ENCODE data around the gene FLNB. TPM values are rescaled to one million over a fixed set of nuclear protein-coding genes. Genes with fewer than 3 reads are reported as not detected.

FLNB gene
- total and polyA plus RNA-seq, 2 of the 4 experiments (the other 2 are of a cell fraction) = 78.0 to 136 TPM

GRCh38 chr3:58079773-58080172 is 71.6 kb downstream of the FLNB start:
- Histone ChIP-seq H3K4me3 (ENCODE audit: insufficient read depth, low read depth, low read length) (no peak overlapping the region), H4K20me1 (ENCODE audit: insufficient read depth, low read length) (peaks cover 29% of the 10 kb centered on the region; the same call in 1 of the 2 replicates), H3K27me3 (ENCODE audit: control insufficient read depth, insufficient read depth, low read length) (no peaks in the 10 kb centered on the region), H4K5ac (ENCODE audit: low read depth, low read length) (0 out of 2 replicates have a peak overlapping the region, but pooled peaks have one; percentile 20), H2AFZ (replicated peaks; ENCODE audit: low read length, poor library complexity) (no peak overlapping the region), H3K4me1 (ENCODE audit: control insufficient read depth, insufficient read depth, low read length) (peaks cover 7% of the 10 kb centered on the region), H4K91ac (ENCODE audit: insufficient read depth, low read depth, low read length) (no peak overlapping the region), H3K18ac (ENCODE audit: low read depth, low read length) (no peak overlapping the region), H3K4me2 (ENCODE audit: low read depth, low read length) (no peak overlapping the region), H3K9me1 (ENCODE audit: insufficient read depth, low read length) (peaks cover 36% of the 10 kb centered on the region), H2BK5ac (ENCODE audit: low read depth, low read length, poor library complexity, severe bottlenecking) (no peak overlapping the region), H3K9me3 (ENCODE audit: control insufficient read depth, insufficient read depth, low read length) (no peaks in the 10 kb centered on the region), H3K23ac (ENCODE audit: low read depth, low read length) (no peak overlapping the region), H2BK120ac (ENCODE audit: low read depth, low read length) (no peak overlapping the region), H3K36me3 (ENCODE audit: control insufficient read depth, insufficient read depth, low read length) (peaks cover 28% of the 10 kb centered on the region), H2AK9ac (replicated peaks; ENCODE audit: low read depth, low read length, poor library complexity) (no peak overlapping the region), H3K79me1 (ENCODE audit: low read depth in 1 of 2, low read length in 2 of 2) (peaks cover 42 to 77% of the 10 kb centered on the region in 2 experiments), H2AK5ac (ENCODE audit: low read depth, low read length) (no peak overlapping the region), H3K4ac (ENCODE audit: low read depth, low read length) (no peak overlapping the region), H3K14ac (replicated peaks; ENCODE audit: low read depth, low read length) (no peak overlapping the region), H3K56ac (ENCODE audit: extremely low read depth, insufficient read depth, low read length) (no peak overlapping the region), H3K9ac (ENCODE audit: low read depth, low read length) (no peak overlapping the region), H2BK20ac (ENCODE audit: low read depth, low read length) (no peak overlapping the region), H4K8ac (ENCODE audit: low read depth in 2 of 2, low read length in 2 of 2) (no peak overlapping the region), H3K27ac (ENCODE audit: insufficient read depth, low read length) (no peak overlapping the region), H2BK15ac (ENCODE audit: low read depth, low read length) (no peak overlapping the region)
- no peak for TF ChIP-seq MAFK (IDR thresholded peaks at IDR 0.05; ENCODE audit: low read depth, low read length)
- TF ChIP-seq, protein P1, sequence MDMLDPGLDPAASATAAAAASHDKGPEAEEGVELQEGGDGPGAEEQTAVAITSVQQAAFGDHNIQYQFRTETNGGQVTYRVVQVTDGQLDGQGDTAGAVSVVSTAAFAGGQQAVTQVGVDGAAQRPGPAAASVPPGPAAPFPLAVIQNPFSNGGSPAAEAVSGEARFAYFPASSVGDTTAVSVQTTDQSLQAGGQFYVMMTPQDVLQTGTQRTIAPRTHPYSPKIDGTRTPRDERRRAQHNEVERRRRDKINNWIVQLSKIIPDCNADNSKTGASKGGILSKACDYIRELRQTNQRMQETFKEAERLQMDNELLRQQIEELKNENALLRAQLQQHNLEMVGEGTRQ (IDR thresholded peaks at IDR 0.05; ENCODE audit: low read depth, low read length) = no peak
- TF ChIP-seq POLR2A (IDR thresholded peaks at IDR 0.05; ENCODE audit: low read depth, low read length) = no peak
- no peak for TF ChIP-seq MAZ (IDR thresholded peaks at IDR 0.05; ENCODE audit: borderline replicate concordance, low read depth, low read length)
- TF ChIP-seq, protein P2, sequence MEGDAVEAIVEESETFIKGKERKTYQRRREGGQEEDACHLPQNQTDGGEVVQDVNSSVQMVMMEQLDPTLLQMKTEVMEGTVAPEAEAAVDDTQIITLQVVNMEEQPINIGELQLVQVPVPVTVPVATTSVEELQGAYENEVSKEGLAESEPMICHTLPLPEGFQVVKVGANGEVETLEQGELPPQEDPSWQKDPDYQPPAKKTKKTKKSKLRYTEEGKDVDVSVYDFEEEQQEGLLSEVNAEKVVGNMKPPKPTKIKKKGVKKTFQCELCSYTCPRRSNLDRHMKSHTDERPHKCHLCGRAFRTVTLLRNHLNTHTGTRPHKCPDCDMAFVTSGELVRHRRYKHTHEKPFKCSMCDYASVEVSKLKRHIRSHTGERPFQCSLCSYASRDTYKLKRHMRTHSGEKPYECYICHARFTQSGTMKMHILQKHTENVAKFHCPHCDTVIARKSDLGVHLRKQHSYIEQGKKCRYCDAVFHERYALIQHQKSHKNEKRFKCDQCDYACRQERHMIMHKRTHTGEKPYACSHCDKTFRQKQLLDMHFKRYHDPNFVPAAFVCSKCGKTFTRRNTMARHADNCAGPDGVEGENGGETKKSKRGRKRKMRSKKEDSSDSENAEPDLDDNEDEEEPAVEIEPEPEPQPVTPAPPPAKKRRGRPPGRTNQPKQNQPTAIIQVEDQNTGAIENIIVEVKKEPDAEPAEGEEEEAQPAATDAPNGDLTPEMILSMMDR (conservative IDR thresholded peaks at IDR 0.05; ENCODE audit: low read depth, low read length) = no peak
- TF ChIP-seq CEBPB (IDR thresholded peaks at IDR 0.05; ENCODE audit: low read depth, low read length) = no peak
- TF ChIP-seq MXI1 (IDR thresholded peaks at IDR 0.05; ENCODE audit: borderline replicate concordance, low read depth, low read length) = no peak
- TF ChIP-seq FOS (IDR thresholded peaks at IDR 0.05; ENCODE audit: low read depth, low read length) = no peak
- TF ChIP-seq RAD21 (IDR thresholded peaks at IDR 0.05; ENCODE audit: low read length) = no peak
- TF ChIP-seq NFE2L2 (IDR thresholded peaks at IDR 0.05; ENCODE audit: low read depth, low read length) = no peak
- TF ChIP-seq CHD1 (IDR thresholded peaks at IDR 0.05; ENCODE audit: low read depth, low read length) = no peak
- TF ChIP-seq RCOR1 (IDR thresholded peaks at IDR 0.05; ENCODE audit: insufficient replicate concordance, low read length) = no peak
- TF ChIP-seq RFX5 (IDR thresholded peaks at IDR 0.05; ENCODE audit: low read depth, low read length) = no peak
- TF ChIP-seq SMC3 (IDR thresholded peaks at IDR 0.05; ENCODE audit: low read depth, low read length) = no peak
- no peak for TF ChIP-seq ELK1 (IDR thresholded peaks at IDR 0.05; ENCODE audit: borderline replicate concordance, low read depth, low read length)
- no peak for TF ChIP-seq BHLHE40 (IDR thresholded peaks at IDR 0.05; ENCODE audit: low read depth, low read length)
- no TSS peak for BruUV-seq (replicated peaks)
- CTCF ChIA-PET = no interaction called here
- in situ Hi-C loops (cut with MboI; ENCODE audit: low sequenced_read_pairs) = no loop called here
- POLR2A ChIA-PET (ENCODE audit: unreplicated experiment) = no interaction called here
- no peak for ATAC-seq (ENCODE audit: low read depth)
- WGBS, 2 experiments (ENCODE audit: extremely low coverage in 2 of 2, insufficient read length in 1 of 2) = 87% methylated on average over 4 of the region's 9 CpGs; no CpG with 5 or more reads in 1 of the 2 experiments
- intact Hi-C loops (cut with micrococcal nuclease) = loop anchor here (5.0 kb wide), 1 partner anchor 57 kb away; no protein-coding TSS in a partner anchor
- dilution Hi-C loops (cut with HindIII; ENCODE audit: low sequenced_read_pairs, unreplicated experiment) = no loop called here
- DNase-seq = no peak
